ENCODE measurements around the gene MMP15. TPM values are rescaled to one million over a fixed set of nuclear protein-coding genes. Genes with fewer than 3 reads are reported as not detected.

The MMP15 gene
- total RNA-seq, 1 donor from 2014 or later = 97.8 TPM

DNA sequence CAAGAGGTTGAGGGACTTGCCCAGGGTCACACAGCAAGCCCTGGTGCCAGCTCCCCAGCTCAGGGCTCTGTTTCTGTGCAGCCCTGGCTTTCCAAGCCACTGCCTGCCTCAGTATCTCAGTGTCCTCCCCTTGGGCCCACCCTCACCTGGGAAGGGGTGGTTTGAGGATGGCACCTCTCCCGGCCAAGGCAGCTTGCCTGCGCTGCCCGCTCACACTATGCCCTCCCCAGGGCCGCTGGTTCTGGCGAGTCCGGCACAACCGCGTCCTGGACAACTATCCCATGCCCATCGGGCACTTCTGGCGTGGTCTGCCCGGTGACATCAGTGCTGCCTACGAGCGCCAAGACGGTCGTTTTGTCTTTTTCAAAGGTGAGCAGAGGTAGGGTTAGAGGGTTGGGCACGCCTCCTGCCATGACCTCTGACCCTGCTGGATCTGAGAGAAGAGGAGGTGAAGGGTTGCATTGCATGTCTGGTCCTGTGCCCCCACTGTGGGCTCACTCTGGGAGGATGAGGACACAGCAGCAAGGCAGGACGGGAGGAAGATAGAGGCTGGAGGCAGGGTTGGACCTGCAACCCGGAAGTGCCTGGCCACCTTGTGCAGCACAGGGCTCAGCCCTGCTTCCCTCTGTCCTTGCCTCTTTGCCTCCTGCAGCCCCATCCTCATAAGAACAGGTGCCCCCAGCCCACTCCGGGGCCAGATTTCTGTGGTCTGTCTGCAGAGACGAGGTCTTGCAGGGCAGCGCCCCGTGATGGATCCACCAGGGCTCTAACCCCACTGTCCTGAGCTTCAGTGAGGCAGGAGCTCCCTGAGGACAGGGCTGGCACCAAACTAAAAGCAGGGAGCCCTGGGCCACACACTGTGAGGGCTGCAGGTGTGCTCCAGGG lies 16.7 kb downstream of the MMP15 start:
- DNase-seq (ENCODE audit: low spot score) = no peak
- no peaks in the 10 kb centered on the region for H3K9me3 Mint-ChIP-seq (ENCODE audit: unreplicated experiment)
- H3K4me1 Mint-ChIP-seq (ENCODE audit: unreplicated experiment) = peaks cover 8% of the 10 kb centered on the region
- no peak overlapping the region for H3K27ac Mint-ChIP-seq (ENCODE audit: unreplicated experiment)
- no peak overlapping the region for H3K4me3 Mint-ChIP-seq (ENCODE audit: unreplicated experiment)
- H3K36me3 Mint-ChIP-seq (ENCODE audit: low read depth, unreplicated experiment) = peaks cover 33% of the 10 kb centered on the region
- TF ChIP-seq, protein P1, sequence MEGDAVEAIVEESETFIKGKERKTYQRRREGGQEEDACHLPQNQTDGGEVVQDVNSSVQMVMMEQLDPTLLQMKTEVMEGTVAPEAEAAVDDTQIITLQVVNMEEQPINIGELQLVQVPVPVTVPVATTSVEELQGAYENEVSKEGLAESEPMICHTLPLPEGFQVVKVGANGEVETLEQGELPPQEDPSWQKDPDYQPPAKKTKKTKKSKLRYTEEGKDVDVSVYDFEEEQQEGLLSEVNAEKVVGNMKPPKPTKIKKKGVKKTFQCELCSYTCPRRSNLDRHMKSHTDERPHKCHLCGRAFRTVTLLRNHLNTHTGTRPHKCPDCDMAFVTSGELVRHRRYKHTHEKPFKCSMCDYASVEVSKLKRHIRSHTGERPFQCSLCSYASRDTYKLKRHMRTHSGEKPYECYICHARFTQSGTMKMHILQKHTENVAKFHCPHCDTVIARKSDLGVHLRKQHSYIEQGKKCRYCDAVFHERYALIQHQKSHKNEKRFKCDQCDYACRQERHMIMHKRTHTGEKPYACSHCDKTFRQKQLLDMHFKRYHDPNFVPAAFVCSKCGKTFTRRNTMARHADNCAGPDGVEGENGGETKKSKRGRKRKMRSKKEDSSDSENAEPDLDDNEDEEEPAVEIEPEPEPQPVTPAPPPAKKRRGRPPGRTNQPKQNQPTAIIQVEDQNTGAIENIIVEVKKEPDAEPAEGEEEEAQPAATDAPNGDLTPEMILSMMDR (IDR thresholded peaks at IDR 0.05; ENCODE audit: unreplicated experiment) = no peak
- H3K27me3 Mint-ChIP-seq (ENCODE audit: unreplicated experiment) = peaks cover 12% of the 10 kb centered on the region

DNA sequence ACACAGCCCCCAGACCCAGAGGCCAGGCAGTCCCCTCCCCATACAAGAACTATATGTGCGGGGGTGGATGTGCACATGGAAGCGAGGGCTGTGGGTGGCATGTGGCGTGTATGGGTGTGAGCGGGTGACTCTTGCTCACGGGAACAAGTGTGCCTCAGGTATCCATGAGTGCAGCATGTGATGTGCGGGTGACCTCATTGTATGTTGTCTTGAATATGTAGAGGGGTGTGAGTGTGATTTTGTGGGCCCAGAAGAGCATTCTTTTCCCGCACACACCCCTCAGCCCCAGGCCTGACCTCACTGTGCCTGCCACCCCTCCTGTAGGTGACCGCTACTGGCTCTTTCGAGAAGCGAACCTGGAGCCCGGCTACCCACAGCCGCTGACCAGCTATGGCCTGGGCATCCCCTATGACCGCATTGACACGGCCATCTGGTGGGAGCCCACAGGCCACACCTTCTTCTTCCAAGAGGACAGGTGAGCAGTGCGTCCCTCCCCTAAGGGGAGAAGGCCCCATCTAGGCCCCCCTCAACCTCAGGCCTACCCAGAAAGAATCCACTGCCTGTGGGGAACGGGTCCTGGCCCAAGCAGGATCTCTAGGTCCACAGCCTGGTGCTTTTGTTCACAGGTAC lies 17.4 kb downstream of the MMP15 start:
- H3K36me3 Mint-ChIP-seq (ENCODE audit: low read depth, unreplicated experiment) = peaks cover 29% of the 10 kb centered on the region
- H3K27ac Mint-ChIP-seq (ENCODE audit: unreplicated experiment) = peak overlapping the region; percentile 70
- H3K4me1 Mint-ChIP-seq (ENCODE audit: unreplicated experiment) = peaks cover 13% of the 10 kb centered on the region
- TF ChIP-seq, protein P1 (IDR thresholded peaks at IDR 0.05; ENCODE audit: unreplicated experiment) = no peak
- DNase-seq (ENCODE audit: low spot score) = no peak
- peak overlapping the region; percentile 51 for H3K4me3 Mint-ChIP-seq (ENCODE audit: unreplicated experiment)
- no peaks in the 10 kb centered on the region for H3K9me3 Mint-ChIP-seq (ENCODE audit: unreplicated experiment)
- H3K27me3 Mint-ChIP-seq (ENCODE audit: unreplicated experiment) = peaks cover 9% of the 10 kb centered on the region

DNA sequence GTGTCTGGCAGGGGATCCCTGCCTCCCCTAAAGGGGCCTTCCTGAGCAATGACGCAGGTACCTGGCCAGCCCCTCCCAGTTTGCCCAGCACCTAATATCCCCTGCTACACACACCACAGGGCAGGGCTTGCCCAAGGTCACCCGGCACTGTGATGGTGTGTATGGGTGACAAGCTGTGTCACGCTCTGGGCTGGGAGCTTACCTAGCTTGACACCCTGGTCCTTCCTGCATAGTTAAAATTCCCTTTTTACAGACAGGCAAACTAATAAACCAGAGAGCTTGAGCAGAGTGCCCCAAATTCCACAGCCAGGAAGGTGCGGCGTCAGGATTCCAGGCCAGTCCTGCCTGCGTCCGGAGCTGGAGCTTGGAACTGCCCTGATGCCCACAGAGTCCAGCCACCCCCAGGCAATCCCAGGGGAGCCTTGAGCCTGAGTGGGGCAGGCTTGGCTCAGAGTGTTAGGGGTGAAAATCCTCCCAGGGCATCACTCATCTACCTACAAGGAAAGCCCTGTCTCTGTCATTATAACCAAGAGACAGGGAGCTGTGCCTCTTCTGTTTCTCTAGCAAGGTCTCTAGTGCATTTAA lies 18.1 kb downstream of the MMP15 start:
- no peak for DNase-seq (ENCODE audit: low spot score)
- Mint-ChIP-seq H3K36me3 (ENCODE audit: low read depth, unreplicated experiment) (peaks cover 32% of the 10 kb centered on the region), H3K27me3 (ENCODE audit: unreplicated experiment) (peaks cover 16% of the 10 kb centered on the region), H3K27ac (ENCODE audit: unreplicated experiment) (no peak overlapping the region), H3K4me3 (ENCODE audit: unreplicated experiment) (peak overlapping the region; percentile 44), H3K9me3 (ENCODE audit: unreplicated experiment) (no peaks in the 10 kb centered on the region), H3K4me1 (ENCODE audit: unreplicated experiment) (peaks cover 20% of the 10 kb centered on the region)
- TF ChIP-seq, protein P1 (IDR thresholded peaks at IDR 0.05; ENCODE audit: unreplicated experiment) = no peak

DNA sequence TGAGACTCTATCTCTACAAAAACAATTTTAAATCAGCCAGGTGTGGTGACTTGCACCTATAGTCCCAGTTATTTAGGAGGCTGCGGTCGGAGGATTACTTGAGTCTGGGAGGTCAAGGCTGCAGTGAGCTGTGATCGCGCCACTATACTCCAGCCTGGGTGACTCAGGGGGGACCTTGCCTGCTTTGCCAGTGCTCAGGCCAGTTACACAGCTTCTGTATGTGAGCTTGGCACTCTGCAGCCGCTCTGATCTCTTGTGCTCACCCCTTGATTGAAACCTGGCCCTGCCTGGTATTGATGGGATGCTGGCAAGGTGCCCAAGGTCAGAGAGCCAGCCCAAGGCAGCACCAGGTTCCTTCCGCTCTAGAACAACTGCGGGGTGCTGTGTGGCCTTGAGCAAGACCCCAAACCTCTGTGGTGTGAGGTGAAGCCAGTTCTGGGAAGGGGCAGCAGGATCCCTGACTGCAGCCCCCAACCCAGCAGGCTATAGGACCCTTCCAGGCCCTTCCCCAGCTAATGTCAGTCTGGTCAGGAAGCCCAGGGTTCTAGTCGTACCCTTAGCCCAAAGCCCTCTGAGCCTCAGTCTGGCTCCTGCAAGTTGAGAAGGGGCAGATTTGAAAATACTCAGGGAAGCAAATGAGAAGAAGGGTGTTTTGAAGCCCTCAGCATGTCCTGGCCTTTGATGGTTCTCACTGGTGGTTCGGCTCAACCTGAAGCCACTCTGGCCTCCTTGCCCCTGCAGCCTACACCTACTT lies 18.9 kb downstream of the MMP15 start:
- Mint-ChIP-seq H3K27me3 (ENCODE audit: unreplicated experiment) (peaks cover 13% of the 10 kb centered on the region), H3K9me3 (ENCODE audit: unreplicated experiment) (no peaks in the 10 kb centered on the region), H3K4me3 (ENCODE audit: unreplicated experiment) (peak overlapping the region; percentile 25), H3K27ac (ENCODE audit: unreplicated experiment) (no peak overlapping the region), H3K4me1 (ENCODE audit: unreplicated experiment) (peaks cover 27% of the 10 kb centered on the region), H3K36me3 (ENCODE audit: low read depth, unreplicated experiment) (peaks cover 24% of the 10 kb centered on the region)
- TF ChIP-seq, protein P1 (IDR thresholded peaks at IDR 0.05; ENCODE audit: unreplicated experiment) = no peak
- no peak for DNase-seq (ENCODE audit: low spot score)

All from endothelial cell (in vitro differentiated cells).